Measurements from ENCODE around the gene RNF181.
"Not testable (repeated sequence)": the region's sequence is repeated elsewhere in the genome, so short reads cannot be mapped to it uniquely, and the experiment has no call there.

The RNF181 gene

DNA sequence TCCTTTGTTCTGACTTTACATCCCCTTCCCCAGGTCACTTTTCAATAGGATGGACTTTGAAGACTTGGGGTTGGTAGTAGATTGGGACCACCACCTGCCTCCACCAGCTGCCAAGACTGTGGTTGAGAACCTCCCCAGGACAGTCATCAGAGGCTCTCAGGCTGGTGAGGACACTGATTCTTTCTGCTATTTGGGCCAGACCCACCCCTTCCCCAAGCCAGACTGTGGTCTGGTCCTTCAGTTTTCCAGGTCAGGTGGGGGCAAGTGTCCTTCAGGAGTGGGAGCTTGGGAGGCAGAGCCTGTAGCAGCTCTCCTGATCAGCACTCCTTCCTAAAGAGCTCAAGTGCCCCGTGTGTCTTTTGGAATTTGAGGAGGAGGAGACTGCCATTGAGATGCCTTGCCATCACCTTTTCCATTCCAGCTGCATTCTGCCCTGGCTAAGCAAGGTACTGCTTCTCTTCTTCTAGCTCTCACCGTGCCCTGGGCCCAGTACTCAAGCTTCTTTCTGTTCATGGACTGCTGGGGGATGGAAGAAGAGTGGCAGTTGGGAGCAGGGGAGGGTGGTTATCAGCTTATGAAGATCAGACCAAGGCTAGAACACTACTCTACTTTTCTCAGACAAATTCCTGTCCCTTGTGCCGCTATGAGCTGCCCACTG, 1.1 kb downstream of the RNF181 start:
- DNase-seq: no peak

GRCh38 chr2:85597241-85597640, 1.7 kb downstream of the RNF181 start:
- DNase-seq: no peak

DNA sequence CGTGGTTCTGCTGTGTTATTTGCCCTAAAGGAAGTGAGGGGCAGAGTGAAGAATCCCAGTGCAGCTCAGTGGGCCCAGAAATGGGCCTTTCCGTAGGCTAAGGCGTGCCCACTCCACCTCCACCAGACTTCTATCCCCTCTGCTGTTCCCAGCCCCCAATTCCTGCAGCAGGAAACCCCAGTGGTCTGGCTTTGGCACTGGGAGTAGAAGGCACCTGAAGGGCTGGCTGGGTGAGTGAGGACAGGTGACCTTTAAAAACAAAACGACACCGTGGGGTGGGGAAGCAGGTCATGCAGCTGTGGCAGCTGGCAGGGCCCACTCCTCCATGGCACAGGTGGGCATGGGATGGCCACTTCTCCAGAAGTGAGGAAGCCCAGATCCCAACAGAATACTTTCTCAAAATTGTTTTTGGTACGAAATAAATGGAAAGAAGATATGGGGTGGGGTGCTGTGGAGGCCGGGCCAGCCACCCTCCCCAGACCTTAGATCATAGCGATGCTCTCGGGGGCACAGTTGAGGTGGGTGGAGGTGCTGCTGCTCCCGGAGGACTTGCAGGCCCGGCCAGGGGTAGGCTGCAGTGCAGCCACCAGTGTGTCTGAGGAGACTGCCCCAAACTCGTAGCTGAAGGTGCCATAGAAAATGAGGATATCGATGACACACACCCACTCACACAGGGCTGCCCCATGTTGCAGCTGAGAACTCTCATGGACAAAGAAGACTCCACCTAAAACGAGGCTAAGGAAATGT, 3.2 kb downstream of the RNF181 start:
- DNase-seq: no peak

DNA sequence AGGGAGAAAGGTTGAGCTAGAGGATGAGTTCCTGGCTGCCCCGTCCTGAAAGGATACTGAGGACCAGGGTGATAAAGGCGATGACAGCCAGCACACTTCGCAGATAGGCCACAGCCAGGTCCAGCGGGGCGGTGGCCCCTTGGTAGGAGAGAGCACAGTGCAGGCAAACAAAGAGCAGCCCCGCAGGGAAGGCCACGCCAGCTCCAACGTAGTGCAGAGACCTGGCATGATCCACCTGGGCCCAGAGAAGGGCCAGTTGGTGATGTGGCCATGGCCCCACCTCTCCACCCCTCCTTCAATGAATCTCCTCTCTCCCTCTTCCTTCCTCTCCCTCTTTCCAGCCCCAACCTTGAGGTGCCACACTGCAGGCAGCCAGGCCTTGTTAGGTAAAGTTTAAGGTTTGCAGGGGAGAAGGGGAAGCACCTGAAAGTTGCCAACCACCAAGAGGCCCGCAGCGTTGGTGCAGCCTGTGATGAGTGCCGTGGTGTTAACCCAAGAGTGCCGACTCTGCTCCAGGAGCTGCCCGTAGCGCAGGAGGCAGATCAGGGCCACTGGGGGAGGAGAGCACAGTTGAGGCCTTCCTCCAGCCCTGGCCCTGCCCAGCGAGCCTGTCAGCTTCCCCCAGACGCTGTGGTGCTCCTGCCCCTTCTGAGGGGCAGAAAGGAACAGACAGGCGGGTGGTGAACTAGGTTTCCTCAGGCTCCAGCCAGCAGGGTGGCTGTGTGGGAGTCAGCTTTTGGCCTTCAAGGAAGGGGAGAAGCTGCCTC, 4.1 kb downstream of the RNF181 start:
- DNase-seq: no peak

- no peak for DNase-seq
These were observed 4.7 kb downstream of the RNF181 start for GRCh38 chr2:85600235-85600575.

DNA sequence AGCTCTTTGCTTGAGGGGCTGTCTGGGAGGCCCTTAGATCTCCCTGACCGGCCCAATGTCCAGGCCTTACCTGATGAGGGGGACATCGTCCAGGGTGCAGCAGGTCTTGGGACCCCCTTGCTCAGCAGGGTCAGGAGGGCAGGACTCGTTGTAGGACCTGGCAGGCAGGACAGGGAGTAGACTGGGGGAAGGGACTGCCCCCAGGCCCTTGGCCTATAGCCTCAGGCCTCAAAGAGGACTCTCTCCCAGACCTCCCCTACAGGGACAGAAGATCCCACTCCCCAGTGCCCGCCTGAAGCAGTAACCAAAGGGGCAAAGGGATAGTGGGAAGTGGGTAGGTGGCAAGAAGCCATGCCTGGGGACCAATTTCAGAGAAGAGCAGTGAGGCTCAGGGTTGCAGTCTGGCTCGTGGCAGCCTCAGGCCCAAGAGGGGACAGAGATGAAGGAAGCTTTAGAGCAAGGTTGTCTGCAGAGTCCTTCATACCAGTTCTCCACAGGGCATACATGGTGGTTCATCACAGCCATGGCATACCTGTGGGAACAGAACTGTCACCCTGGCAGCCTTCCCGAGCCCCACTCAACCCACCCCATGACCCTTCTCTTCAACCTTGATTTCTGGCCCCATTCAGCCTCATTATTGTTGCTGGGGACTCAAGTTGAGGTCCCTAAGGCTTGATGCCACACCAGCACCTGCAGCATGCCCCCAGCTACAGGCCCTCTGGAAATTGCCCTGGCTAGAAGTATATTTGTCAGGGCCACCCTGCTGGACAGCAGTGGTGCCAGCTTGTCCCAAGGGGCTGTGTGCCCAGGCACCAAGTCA, 5.6 kb downstream of the RNF181 start:
- DNase-seq: no peak

GRCh38 chr2:85601771-85602475, 6.4 kb downstream of the RNF181 start:
- DNase-seq: no peak

DNA sequence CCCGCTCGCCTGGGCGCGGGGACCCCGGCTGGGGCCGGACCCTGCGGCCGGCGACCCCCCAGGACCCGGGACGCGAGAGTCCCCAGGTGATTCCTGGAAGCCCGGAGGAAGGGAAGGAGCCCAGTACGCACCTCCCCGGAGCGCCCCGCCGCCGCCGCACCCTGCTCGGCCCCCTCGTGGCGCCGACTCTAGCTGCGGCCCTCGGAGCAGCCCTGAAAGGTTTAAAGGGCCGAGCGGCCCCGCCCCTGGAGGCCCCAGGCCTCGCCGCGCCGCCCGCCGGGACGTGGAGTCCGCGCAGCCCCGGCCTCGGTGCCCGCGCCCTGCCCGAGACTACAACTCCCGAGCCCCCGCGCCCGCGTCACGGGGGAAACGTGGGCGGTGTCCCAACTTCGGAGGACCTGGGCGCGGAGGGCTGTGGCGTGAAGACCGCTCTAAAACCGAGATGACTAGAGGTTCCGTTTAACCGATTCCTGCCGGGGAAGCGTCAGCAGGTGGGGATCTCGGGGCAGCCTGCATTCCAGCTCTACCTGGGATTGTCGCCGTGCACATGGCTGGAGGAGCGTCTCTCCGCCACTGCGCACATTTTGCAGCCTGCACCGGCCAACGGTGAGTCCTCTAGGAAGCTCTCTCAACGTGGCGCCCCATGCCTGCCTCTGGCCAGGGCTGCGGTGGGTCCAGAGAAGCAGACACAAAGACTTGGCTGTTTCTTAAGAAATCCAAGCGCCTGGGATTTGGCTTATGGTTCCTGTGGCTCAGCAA, 7.1 kb downstream of the RNF181 start, which contains the start of gene TMEM150A:
TMEM150A (minus strand) TSS at position 223 of the 759 bp plus-strand sequence. CDS start 750 bp downstream, outside the sequence.
- DNase-seq: peak; percentile 96

GRCh38 chr2:85604133-85604444, 8.5 kb downstream of the RNF181 start:
- DNase-seq: not testable (repeated sequence)

DNA sequence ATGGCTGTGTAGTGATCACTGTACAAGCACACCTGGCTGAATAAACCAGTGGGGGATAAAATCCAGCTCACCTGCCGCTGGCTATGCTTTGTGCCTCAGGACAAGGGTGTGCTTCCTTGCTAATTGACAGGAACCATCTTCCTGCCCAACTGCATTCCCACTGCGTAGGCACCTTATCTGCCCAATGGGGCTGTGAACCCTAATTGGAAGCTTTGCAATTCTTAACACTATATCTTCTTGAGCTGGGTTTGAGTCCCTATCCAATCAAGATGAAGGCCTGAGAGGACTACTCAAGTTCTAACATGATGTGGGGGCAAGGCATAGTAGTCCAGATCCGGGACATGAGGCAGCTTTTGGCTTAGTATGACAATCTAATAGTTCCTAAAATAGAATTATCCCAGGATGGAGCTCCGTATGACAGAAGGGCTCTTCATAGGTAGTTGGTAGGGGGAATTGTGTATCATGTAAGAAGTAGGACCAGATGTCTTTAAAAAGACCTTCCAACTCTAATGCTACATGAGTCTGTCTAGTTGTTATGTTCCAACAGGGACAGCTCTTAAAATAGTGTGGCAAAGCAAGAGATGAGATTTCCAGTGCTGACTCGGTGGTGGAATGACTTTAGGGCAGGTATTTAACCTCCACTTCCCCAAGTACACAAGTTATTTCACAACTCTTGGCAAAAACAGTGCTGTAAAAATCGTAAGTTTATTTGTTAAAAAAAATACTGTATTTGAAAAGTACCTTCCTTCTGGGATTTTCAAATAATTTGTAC, 9.2 kb downstream of the RNF181 start:
- no peak for DNase-seq

- DNase-seq: no peak
These were observed 10.0 kb downstream of the RNF181 start for GRCh38 chr2:85605406-85606115.

DNA sequence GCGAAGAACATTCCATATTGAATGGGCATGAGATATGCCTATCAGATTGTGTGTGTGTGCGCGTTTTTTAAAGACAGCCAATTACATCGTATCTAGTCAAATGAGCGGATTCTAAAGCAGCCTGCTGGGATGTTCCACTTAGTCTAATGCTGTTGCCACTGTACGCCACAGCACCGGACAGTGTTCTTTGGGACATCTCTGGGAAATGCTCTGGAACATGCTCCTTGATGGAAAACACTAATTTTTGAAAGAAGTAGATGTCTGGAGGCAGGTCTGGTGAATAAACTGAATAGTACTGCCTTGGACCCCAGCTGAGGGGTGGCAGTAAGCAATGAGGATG, 10.5 kb downstream of the RNF181 start:
- DNase-seq: no peak

GRCh38 chr2:85607268-85608215, 12.0 kb downstream of the RNF181 start:
- no peak for DNase-seq

- no peak for DNase-seq
These were observed 15.7 kb downstream of the RNF181 start for GRCh38 chr2:85611217-85611704.

- peak; percentile 95 for DNase-seq
These were observed 16.4 kb downstream of the RNF181 start, which contains the start of gene C2orf68 for GRCh38 chr2:85611705-85612587. TSS of gene C2orf68 (minus strand) at chr2:85612066. CDS start at chr2:85611984, 82 bp downstream.

- no peak for DNase-seq
These were observed 18.4 kb downstream of the RNF181 start for GRCh38 chr2:85613717-85614515.

- not testable (repeated sequence) for DNase-seq
These were observed 19.2 kb downstream of the RNF181 start for GRCh38 chr2:85614757-85615156.

Measured in RPMI8226 (cell line).